K562 treated with DMSO at 1 percent for 24 hours (cell line): ENCODE measurements around the gene PKDCC. TPM values are rescaled to one million over a fixed set of nuclear protein-coding genes. Genes with fewer than 3 reads are reported as not detected.

ENCODE experiments used
- total RNA-seq: library from RNA; unstranded; fragments of 300-600 nt; gene quantifications from 2 replicates; pipeline ENCODE4 v1.2.3, GENCODE V29; 2022; ENCODE audit warnings: low read depth; ENCODE audit not compliant: insufficient read depth

Gene PKDCC
- total RNA-seq: 0.44 and 0.65 TPM in 2 replicates

GRCh38 chr2:42047488-42048298 lies at the start of gene PKDCC:
TSS of gene PKDCC (plus strand) at chr2:42048021. CDS start at chr2:42048200, 179 bp downstream.

Other genes starting within 250 kb of the PKDCC start
- 15.1 and 18.2 TPM in 2 replicates for gene EML4, start 121.3 kb downstream of the PKDCC start, total RNA-seq